Measurements from ENCODE around the gene FLAD1.

FLAD1 gene

DNA sequence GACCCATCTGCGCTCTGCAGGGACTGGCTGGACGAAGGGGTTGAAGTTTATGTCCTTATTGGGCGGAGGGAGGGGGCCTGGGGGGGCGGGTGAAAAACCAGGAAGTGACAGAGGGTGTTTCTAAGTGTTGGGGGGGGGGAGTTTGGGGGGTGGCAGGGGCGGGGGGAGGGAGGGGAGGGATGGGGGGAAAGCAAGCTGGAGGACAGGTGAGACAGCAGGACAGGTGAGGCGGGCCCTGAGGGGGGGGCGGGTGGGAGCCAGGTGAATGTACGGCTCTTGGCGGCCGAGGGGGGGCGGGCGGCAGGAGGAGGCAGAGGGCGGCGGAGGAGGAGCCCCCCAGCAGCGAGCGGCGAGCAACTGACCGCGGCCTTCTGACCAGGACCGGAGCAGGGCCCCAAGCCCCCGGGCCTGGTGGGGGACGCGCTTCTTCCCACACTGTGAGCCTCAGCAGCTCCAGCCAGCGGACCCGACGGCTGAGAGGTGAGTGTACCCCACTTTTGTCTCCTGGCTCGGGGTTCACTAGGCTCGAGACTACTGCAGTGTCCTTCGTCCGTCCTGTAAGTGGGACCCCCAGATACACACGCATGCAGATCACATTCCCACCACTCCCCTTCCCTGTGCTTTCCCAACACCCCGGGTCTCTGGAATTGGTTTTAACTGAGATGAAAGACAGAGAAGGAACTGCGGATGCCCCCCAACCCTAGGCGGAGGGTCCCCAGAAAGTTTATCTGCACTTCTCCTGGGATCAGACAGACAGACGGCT, 19.5 kb downstream of the FLAD1 start, which contains the start of gene ZBTB7B:
ZBTB7B (plus strand) TSS at position 339 of the 763 bp plus-strand sequence. CDS start 11,859 bp downstream, outside the sequence.
- DNase-seq (ENCODE audit: low read depth in 2 of 2, low spot score in 1 of 2): no peak

DNA sequence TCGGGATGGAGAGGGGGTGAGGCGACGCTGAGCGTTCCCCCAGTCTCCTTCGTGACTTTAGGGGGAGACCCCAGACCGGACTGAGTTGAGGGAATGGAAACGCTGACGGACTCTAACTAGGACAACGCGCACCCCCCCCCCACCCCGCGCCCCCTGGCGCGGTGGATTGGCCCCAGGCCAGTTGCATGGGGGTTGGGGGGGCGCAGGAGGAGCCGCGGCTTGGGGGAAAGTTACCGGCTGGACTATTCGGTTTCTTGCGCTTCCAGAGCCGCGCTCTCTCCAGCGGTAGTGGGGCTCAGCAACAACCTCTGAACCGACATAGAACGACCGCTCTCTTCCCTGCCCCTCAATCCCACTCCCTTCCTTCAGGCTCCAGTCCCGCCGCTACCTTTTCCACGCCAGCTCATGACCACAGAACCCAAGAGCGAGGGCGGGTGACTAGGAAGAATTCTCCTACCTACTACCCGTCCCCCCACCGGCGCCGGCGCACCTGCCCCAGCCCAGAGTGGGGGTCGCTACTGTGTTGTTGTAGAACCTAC, 20.2 kb downstream of the FLAD1 start:
- no peak for DNase-seq (ENCODE audit: low read depth in 2 of 2, low spot score in 1 of 2)

DNA sequence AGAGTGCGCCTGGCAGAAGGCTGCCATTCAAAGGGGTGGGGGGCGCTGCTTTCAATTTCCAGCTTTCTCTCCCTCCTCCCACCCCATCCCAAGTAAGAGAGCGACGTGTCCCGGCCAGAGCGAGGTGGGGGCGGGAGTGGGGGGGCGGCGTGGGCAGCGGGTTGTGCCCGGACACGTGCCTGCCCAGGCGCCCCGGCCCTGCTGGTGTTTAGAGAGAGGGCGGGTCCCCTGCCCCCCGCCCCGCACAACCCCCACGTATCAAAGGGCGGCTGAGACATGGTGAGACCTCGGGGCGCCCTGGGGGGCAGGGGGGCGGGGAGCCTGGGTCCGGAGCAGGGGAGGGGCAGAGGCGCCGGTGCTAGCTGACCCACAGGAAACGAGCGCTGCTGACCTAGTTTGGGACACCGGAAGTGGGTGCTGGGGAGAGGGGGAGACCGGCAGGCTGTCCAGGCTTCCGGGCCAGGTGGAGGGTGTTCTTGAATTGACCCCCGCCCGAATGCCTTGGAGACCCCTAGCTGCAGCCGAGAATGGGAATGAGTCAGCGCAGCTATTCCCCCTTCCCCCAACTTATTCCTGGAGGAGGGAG, 20.7 kb downstream of the FLAD1 start:
- no peak for DNase-seq (ENCODE audit: low read depth in 2 of 2, low spot score in 1 of 2)

DNA sequence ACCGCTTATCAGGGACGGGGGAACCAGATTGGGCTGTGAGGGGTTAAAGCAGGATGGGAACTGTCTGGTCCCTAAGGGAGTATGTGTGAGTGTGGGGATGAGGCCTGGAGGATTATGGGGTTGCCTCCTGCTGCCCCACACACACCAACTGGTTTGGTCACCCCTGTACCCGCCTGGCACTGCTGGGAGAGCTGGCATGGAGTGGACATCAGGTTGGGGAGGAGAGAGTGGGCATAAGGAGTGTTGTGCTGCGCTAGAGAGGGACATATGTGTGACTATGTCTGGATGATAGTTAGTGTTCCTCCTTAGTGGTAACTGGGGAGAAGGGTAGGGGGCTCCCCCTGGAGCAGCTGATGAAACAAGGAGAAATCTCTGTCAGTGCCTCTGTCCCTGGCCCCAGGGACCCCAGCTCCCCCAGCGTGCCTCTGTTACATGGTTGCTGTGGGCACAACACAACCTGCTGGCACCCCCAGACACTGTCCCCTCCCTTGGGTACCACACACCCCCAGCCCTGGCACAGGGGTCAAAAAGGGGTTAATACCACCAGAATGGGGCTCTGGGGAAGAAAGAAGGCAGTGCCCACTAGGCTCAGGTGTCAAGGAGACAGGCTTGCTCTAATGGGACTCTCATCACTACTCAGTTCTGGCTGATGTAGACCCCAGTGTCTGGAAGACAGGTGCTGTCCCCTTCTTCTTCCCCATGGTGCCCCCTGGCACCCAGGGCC, 21.4 kb downstream of the FLAD1 start:
- no peak for DNase-seq (ENCODE audit: low read depth in 2 of 2, low spot score in 1 of 2)

DNA sequence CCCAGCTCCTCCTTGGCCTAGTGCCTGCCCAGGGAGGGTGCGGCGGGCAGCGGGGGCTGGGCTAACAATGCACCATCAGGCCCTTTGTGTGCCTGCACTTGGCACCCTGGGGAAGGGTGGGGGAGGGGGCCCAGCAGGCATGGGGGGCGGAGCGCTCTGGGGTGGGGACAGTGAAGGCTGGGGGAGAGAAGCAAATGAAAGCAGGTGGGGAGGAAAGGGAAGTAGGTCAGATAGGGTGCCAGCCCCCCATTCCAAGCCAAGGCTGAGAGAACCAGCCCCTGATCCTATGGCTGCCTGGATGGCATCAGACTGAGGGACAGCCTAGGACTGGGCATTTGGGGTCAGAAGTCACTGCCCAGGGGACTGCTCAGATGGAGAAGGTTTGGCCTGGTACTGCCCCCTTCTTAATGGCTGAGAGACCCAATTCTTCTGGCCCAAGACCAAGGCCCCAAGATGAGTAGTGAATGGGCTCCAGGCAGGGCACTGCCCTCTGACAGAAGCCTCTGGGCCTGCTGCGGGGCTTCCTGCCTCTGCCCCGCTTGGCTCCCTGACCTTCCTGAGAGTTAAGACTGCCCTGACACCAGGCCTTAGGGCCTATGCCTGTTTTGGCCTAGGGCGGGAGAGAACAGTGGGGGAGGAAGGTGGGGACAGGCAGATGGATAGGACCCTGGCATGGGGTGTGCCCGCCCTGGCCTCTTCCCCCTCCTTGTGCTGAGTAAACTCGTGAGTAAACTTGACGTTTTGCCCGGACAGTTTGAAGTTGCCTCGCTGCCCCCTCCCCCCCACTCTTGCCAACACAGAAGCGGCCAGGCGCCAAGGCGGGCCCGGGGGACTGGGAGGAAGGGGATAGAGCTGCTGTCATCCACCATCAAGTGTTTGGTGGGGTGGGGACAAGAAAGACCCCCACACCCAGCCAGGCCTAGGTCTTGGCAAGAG, 22.2 kb downstream of the FLAD1 start:
- DNase-seq (ENCODE audit: low read depth in 2 of 2, low spot score in 1 of 2): no peak

DNA sequence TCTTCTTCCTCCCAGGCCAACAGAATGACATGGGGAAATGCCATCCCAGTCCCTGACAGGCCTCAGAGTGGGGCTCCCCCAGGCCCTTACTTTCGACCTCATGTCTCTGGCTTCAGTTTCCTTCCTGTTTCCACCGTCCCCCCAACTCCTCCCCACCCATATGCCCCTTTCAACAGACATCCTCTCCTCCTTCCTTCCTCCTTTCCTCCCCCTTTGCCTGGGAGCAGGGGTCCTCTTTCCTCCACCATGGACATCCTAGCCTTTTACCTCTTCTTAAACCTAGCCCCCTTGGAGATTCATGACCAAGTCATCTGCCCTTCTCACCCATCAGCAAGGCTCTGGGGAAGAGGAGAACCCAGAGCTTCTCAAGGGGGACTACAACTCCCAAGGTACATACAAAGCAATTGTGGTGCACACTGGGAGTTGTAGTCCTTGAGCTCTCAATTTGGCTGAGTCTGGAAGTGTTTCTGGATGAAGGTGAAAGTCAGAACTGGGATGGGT, 23.5 kb downstream of the FLAD1 start:
- DNase-seq (ENCODE audit: low read depth in 2 of 2, low spot score in 1 of 2): no peak

DNA sequence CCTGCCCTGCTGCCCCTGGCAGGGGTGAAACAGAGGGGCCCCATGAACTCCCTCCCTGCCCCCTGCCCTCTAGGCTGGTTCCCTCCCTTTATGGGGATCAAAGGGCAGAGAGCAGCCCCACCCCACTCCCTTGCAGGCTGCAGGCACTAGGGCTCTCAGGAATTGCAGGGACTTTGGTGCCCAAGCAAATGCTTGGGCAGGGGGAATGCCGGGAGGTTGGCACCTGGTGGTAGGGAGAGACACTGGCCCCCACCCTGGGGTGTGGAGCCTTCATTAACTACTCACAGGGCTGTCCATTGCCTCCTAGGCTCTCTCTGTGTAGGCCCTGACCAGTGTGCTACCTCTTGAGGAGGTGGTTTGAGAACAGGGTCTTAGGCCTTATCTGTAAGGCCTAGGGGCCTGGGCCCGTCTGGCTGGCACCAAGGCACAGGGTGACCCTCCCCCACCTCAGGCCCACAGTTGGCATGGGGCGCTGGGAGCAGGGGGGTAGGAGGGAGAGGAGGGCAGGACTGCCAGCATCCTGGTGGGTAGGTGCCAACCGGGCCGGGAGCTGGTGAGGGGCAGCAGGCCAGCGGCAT, 24.2 kb downstream of the FLAD1 start:
- no peak for DNase-seq (ENCODE audit: low read depth in 2 of 2, low spot score in 1 of 2)

DNA sequence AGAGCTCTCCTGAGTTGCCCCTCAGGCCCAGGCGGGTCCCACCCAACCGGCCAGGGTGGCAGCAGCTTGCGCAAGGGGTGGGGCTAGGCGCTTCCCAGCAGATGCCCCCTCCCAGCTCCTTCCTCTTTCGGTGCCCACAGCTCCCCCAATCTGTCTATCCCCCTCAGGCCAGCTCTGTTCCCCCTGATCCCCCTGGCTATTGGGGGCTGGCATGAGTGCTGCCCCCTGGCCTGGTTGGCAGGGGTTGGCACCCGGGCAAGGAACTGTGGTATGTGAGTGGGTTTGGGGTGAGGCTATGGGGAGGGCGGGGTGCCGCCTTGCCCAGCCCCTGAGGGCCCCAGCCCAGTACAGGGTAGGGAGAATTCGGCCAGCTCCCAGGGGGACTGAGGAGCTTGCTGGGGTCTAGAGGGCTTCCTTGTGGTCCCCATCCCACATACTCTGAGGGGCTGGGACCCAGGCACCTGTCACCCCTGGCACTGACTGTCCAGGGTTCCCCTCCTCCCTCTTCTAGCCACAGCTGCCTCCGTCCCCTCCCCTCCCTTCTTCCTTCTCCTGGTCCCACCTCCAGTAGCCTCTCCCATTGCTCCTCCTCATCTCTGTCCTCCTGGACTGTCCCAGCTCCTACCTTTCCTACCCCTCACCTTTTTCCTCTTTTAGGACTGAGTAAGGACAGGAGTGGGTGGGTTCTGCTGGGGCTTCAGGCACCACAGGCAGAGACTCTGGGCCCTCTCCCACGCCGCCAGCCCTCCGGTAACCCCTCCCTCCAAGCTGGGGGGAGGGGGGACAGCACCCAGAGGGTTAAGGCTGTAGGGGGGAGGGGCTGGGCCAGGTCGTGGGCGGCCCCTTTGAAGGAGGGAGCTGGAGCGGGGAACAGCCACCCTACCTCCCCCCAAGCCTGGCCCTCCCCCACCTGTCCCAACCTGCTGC, 25.1 kb downstream of the FLAD1 start:
- no peak for DNase-seq (ENCODE audit: low read depth in 2 of 2, low spot score in 1 of 2)

DNA sequence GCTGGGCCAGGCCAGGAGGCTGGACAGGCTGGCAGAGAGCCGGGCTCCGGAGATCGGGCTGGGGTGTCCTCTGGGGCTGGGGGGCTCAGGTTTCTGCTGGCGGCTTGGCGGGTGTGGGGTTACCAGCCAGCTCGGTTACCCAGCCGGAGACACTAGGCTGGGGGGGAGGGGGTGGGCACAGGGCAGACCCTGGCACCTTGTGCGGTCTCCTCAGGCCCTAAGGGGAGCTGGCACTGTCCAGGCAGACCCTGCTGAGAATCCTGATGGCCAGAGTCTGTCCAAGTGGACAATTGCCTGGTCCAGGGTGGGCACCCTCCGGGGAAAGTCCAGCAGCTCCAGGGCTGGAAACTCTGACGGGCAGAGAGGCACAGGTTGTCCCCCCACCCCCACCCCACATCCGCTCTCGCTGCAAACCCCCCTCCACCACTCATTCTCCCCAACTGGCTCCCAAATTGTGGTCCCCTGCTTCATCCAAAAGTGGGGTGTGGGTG, 26.1 kb downstream of the FLAD1 start:
- DNase-seq (ENCODE audit: low read depth in 2 of 2, low spot score in 1 of 2): no peak

DNA sequence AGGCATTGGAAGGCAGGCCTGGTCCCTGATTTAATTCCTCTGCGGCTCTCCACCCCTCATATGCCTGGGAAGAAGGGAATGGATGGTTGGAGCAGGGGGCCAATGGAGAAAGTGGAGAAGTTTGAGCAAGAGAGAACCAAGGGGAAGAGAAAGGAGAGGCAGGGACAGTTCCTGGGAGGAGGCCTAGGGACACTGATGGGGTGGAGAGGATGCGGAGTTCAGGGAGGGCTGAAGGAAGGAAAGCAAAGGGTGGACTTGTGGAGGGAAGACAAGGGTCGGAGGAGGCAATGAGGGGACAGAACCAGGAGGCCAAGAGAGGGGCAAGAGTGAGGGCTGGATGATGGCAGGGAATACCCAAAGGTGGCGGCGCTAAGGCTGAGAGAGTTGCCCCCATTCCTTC, 26.6 kb downstream of the FLAD1 start:
- DNase-seq (ENCODE audit: low read depth in 2 of 2, low spot score in 1 of 2): no peak

DNA sequence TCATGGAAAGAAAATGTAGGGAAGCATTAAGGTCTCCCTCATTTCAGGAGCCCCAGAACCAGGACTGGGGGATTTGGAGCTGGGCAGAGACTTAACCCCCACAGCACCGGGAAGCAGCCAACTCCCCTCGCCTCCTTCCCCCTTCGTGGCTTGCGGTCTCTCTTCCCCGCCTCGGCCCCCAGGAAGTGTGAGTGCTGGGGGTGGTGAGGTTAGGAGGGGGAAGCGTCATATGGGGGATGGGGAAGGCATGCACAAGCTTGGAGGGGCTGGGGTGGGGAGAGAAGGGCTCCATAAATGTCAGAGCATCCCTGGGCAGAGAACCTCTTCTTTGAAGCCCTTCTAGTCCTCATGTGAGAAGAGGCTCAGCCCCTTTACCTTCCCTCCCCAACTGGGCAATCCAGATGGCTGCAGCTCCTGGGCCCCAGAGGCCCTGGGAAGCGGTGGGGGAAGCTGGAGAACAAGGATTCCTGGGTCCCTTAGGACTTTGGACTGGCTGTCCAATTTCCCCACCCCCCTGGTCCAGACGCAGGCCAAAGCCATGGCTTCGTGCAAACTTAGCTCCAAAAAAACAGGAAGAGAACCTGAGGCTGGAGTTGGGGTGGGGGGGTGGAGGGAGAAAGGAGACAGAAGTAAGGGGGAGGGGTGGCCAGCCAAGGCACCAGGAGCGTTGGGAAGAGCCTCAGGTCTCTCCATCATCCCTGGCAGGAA, 27.2 kb downstream of the FLAD1 start:
- DNase-seq (ENCODE audit: low read depth in 2 of 2, low spot score in 1 of 2): no peak

DNA sequence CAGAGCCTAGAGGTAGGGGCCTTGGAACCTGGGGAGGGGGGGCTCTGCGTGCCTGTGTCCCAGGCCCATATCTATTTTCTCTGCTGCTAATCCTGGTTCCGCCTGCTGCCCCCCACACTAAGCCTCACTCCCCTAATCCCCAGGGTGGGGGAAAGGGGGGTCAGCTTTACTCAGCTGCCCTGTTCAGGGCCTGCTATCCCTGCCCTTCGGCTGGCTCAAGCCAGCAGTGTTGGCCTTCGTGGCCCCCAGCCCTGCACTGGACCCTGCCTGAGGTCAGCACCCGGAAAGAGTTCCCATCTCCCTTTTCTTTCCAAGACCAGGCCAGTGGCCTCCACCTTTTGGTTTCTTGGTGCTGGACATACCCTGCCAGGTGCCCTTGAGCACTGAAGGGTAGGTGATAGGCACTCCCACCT, 27.9 kb downstream of the FLAD1 start:
- DNase-seq (ENCODE audit: low read depth in 2 of 2, low spot score in 1 of 2): no peak

DNA sequence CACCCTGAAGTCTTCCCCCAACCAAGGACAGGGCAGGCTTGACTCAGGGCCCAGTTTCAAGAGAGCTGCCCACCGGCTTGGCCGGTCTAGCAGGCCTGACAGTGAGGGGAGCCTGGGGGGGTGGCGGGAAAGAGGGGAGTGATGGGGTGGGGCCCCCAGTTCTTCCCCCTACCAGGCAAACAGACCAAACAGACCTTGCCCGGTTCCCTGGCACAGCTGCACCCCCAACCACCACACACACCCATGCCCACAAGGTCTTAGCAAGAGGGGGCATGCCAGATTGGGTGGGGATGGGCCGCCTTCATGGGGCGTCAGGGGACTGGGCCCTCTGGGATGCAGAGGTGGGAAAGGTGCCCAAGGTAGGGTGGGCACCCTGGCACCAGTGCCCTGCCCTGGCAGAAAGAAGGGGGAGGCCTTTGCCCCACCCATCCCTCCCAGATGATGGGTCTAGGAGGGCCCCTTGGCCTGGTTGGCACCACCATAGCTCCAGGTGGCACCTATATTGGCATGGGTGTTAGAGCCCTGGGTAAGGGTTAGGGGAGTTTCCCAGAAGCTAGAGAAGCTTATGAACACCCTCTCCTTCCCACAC, 28.4 kb downstream of the FLAD1 start:
- DNase-seq (ENCODE audit: low read depth in 2 of 2, low spot score in 1 of 2): no peak

DNA sequence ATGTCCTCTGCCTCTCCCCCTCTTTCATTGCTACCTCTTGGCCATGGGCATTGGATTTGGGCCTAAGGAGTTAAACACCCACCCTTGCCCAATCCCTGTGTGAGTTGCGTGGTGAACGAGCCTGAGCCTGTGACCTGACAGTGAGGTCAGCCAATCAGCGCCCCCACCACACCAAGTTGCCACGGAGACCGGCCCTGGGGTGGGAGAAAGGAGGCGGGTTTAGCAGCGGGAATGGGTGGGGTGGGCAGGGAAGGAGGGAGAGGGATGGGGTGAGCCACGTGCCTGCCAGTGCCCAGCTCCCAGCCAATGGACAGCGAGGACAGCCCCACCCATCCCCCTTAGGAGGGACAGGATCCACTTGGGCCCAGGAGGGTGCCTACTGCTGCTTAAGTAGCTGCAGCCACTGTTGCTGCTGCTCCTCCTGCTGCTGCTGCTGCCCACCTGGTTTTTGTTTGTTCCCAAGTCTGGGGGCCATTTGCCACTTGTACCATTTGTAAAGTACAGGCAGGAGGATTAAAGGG, 28.9 kb downstream of the FLAD1 start:
- DNase-seq (ENCODE audit: low read depth in 2 of 2, low spot score in 1 of 2): no peak

DNA sequence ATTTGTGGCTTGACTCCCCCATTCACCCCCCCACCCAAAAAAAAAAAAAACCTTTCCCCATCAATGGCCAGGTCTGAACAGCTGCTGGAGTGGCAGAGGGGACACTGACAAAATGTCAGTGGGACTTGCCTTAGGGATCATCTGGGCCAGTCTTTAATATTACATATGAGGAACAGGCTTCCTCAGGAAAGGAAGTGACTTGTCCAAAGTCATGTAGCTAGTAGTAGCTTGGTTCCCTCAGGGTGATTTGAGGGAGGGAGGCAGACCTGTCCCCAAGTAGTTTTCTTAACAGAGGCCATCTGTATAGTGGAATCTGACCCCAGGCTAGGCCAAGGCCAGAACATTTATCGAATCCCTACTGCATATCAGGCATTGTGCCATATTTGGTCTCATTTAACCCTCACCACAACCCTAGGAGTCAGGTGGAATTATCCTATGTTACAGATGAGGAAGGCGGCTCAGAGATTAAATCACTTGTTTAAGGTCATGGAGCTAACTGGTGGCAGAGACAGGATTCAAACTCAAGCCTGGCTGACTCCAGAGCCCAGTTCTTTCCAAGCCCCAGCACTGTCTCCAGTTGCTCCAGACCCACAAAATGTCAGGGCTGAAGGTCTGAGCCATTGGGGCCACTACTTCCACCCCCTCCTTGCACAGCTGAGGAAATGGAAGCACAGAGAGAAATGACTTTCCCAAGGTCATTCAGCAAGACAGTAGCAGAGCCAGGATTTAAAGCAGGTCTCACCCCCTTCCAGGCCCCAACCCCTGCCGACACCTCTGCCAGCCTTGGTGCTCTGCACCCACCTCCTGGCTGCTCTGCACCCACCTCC, 29.8 kb downstream of the FLAD1 start:
- DNase-seq (ENCODE audit: low read depth in 2 of 2, low spot score in 1 of 2): no peak

DNA sequence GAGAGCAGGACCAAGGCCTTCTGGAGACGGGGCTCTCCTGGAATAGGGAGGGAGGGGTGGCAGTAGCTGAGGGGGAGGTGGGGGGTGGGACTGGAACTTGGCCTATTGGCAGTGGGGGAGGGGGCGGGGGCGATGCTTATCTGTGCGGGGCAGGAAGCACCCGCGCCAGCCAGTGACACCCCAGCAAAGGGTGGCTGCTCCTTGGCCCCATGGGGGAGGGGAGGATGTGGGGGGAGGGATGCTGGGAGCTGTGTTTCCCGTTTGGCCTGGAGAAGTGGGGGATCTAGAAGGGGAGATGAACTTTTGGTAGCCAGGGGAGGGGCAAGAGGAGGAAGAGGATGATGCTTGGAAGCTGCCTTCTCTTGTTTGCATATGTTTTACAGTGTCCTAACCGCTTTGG, 30.5 kb downstream of the FLAD1 start:
- DNase-seq (ENCODE audit: low read depth in 2 of 2, low spot score in 1 of 2): no peak

All from stimulated activated CD8-positive, alpha-beta memory T cell treated with anti-CD3 and anti-CD28 coated beads, Interleukin-4, amount 100 ng/mL, for 4 hours (primary cell).